ENCODE measurements around the gene ARHGEF37.
"Not testable (repeated sequence)": the region's sequence is repeated elsewhere in the genome, so short reads cannot be mapped to it uniquely, and the experiment has no call there.

Gene ARHGEF37

GRCh38 chr5:149667829-149668330, 86.6 kb downstream of the ARHGEF37 start:
- Histone ChIP-seq H3K9me3 (ENCODE audit: insufficient read depth, low read length) (no peaks in the 10 kb centered on the region), H3K9ac (ENCODE audit: low read length) (no peak overlapping the region), H3K27me3 (ENCODE audit: low read depth, low read length) (no peaks in the 10 kb centered on the region), H3K36me3 (replicated peaks; ENCODE audit: low read depth, low read length) (no peaks in the 10 kb centered on the region), H3K4me1 (ENCODE audit: low read length) (0 out of 2 replicates have a peak, but pooled peaks cover 2% of the 10 kb centered on the region), H3K4me3 (ENCODE audit: low read length) (no peak overlapping the region), H2AFZ (ENCODE audit: low read depth, low read length) (no peak overlapping the region), H3K27ac (ENCODE audit: low read length) (no peak overlapping the region), H3K4me2 (ENCODE audit: low read length) (no peak overlapping the region), H3K79me2 (ENCODE audit: low read length) (no peaks in the 10 kb centered on the region), H4K20me1 (ENCODE audit: insufficient read depth, low read length) (no peaks in the 10 kb centered on the region)
- TF ChIP-seq, protein P1, sequence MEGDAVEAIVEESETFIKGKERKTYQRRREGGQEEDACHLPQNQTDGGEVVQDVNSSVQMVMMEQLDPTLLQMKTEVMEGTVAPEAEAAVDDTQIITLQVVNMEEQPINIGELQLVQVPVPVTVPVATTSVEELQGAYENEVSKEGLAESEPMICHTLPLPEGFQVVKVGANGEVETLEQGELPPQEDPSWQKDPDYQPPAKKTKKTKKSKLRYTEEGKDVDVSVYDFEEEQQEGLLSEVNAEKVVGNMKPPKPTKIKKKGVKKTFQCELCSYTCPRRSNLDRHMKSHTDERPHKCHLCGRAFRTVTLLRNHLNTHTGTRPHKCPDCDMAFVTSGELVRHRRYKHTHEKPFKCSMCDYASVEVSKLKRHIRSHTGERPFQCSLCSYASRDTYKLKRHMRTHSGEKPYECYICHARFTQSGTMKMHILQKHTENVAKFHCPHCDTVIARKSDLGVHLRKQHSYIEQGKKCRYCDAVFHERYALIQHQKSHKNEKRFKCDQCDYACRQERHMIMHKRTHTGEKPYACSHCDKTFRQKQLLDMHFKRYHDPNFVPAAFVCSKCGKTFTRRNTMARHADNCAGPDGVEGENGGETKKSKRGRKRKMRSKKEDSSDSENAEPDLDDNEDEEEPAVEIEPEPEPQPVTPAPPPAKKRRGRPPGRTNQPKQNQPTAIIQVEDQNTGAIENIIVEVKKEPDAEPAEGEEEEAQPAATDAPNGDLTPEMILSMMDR (IDR thresholded peaks at IDR 0.05; ENCODE audit: low read depth, low read length), result no peak
- no peak for TF ChIP-seq EZH2phosphoT487 (IDR thresholded peaks at IDR 0.05; ENCODE audit: low read depth)

DNA sequence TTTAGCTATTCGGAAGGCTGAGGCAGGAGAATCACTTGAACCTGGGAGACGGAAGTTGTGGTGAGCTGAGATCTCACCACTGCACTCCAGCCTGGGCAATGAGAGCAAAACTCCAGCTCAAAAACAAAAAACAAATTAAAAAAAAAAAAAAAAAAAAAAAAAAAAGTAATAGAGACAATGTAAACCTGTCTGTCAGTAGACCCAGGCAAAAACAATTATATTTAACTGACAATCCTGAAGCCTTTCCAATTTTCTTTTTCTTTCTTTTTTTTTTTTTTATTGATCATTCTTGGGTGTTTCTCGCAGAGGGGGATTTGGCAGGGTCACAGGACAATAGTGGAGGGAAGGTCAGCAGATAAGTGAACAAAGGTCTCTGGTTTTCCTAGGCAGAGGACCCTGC, 88.0 kb downstream of the ARHGEF37 start:
- not testable (repeated sequence) for H3K9me3 ChIP-seq (ENCODE audit: insufficient read depth, low read length); H3K27me3 ChIP-seq (ENCODE audit: low read depth, low read length); H2AFZ ChIP-seq (ENCODE audit: low read depth, low read length); H4K20me1 ChIP-seq (ENCODE audit: insufficient read depth, low read length); H3K27ac ChIP-seq (ENCODE audit: low read length); H3K4me1 ChIP-seq (ENCODE audit: low read length); H3K4me2 ChIP-seq (ENCODE audit: low read length); H3K36me3 ChIP-seq (replicated peaks; ENCODE audit: low read depth, low read length); H3K9ac ChIP-seq (ENCODE audit: low read length); H3K79me2 ChIP-seq (ENCODE audit: low read length); H3K4me3 ChIP-seq (ENCODE audit: low read length)

DNA sequence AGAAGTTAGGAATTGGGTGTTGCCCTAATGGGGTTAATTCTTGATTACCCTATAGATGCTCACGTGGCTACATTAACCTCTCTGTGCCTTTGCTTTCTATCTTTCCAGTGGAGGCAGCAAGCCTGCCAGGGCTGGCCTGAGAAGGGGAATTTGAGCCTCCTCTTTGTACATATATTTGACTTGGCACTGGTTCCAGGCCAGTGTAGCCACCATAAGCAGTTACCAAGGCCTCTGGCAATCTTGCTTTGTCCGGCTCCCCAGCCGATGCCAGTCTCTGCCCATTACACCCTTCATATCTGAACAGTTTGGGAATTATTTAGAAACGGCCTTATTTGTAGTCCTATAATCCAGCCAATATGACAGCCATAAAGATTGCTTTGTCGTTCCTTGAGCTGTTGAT, 90.2 kb downstream of the ARHGEF37 start:
- TF ChIP-seq, protein P1 (IDR thresholded peaks at IDR 0.05; ENCODE audit: low read depth, low read length), result no peak
- TF ChIP-seq EZH2phosphoT487 (IDR thresholded peaks at IDR 0.05; ENCODE audit: low read depth), result no peak
- no peak overlapping the region for H2AFZ ChIP-seq (ENCODE audit: low read depth, low read length)
- H3K36me3 ChIP-seq (replicated peaks; ENCODE audit: low read depth, low read length), result no peaks in the 10 kb centered on the region
- H3K9me3 ChIP-seq (ENCODE audit: insufficient read depth, low read length), result no peaks in the 10 kb centered on the region
- no peak overlapping the region for H3K9ac ChIP-seq (ENCODE audit: low read length)
- 0 out of 2 replicates have a peak, but pooled peaks cover 2% of the 10 kb centered on the region for H3K4me1 ChIP-seq (ENCODE audit: low read length)
- no peak overlapping the region for H3K27ac ChIP-seq (ENCODE audit: low read length)
- no peaks in the 10 kb centered on the region for H3K79me2 ChIP-seq (ENCODE audit: low read length)
- H3K27me3 ChIP-seq (ENCODE audit: low read depth, low read length), result no peaks in the 10 kb centered on the region
- H3K4me2 ChIP-seq (ENCODE audit: low read length), result no peak overlapping the region
- H4K20me1 ChIP-seq (ENCODE audit: insufficient read depth, low read length), result no peaks in the 10 kb centered on the region
- no peak overlapping the region for H3K4me3 ChIP-seq (ENCODE audit: low read length)

DNA sequence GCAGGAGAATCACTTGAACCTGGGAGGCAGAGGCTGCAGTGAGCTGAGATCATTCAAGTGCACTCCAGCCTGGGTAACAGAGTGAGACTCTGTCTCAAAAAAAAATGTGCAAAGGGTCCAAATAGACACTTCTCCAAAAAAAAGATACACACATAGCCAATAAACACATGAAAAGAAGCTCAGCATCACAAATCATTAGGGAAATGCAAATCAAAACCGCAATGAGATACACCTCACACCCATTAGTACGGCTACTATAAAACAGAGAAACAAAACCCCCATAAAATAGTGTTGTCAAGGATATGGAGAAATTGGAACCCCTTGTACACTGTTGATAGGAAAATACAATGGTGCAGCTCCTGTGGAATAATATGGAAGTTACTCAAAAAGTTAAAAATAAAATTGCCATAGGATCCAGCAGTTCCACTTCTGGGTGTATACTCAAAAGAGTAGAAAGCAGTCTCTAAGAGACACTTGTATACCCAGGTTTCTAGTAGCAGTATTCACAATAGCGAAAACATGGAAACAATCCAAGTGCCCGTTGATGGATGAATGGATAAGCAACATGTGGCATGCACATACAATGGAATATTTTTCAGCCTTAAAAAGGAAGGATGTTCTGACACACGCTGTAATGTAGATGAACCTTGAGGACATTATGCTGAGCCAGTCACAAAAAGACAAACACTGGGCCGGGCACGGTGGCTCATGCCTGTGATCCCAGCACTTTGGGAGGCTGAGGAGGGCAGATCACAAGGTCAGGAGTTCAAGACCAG, 91.6 kb downstream of the ARHGEF37 start:
- Histone ChIP-seq H3K36me3 (replicated peaks; ENCODE audit: low read depth, low read length) (no peaks in the 10 kb centered on the region), H3K27ac (ENCODE audit: low read length) (no peak overlapping the region), H3K9me3 (ENCODE audit: insufficient read depth, low read length) (no peaks in the 10 kb centered on the region), H3K27me3 (ENCODE audit: low read depth, low read length) (no peaks in the 10 kb centered on the region), H3K9ac (ENCODE audit: low read length) (no peak overlapping the region), H2AFZ (ENCODE audit: low read depth, low read length) (no peak overlapping the region), H3K79me2 (ENCODE audit: low read length) (no peaks in the 10 kb centered on the region), H3K4me1 (ENCODE audit: low read length) (peaks cover 4% of the 10 kb centered on the region), H4K20me1 (ENCODE audit: insufficient read depth, low read length) (no peaks in the 10 kb centered on the region), H3K4me2 (ENCODE audit: low read length) (no peak overlapping the region), H3K4me3 (ENCODE audit: low read length) (no peak overlapping the region)
- TF ChIP-seq, protein P1 (IDR thresholded peaks at IDR 0.05; ENCODE audit: low read depth, low read length), result no peak
- no peak for TF ChIP-seq EZH2phosphoT487 (IDR thresholded peaks at IDR 0.05; ENCODE audit: low read depth)
